Measurements from ENCODE around the gene SH2D5. TPM values are rescaled to one million over a fixed set of nuclear protein-coding genes. Genes with fewer than 3 reads are reported as not detected.

SH2D5 gene
- polyA plus RNA-seq, 3 donors, result 1.0 to 1.7 (median 1.4) TPM

GRCh38 chr1:20713440-20713839 is 19.1 kb downstream of the SH2D5 start:
- no peak for DNase-seq

- DNase-seq, result no peak
Measured at GRCh38 chr1:20712215-20712577, 20.3 kb downstream of the SH2D5 start.

GRCh38 chr1:20711285-20712214 is 21.0 kb downstream of the SH2D5 start:
- no peak for DNase-seq

- no peak for DNase-seq
Measured at GRCh38 chr1:20710469-20711284, 21.8 kb downstream of the SH2D5 start.

GRCh38 chr1:20709868-20710267 is 22.6 kb downstream of the SH2D5 start:
- no peak for DNase-seq

- no peak for DNase-seq
Measured at GRCh38 chr1:20708891-20709290, 23.6 kb downstream of the SH2D5 start.

- no peak for DNase-seq
Measured at GRCh38 chr1:20708057-20708456, 24.4 kb downstream of the SH2D5 start.

GRCh38 chr1:20706841-20707240 is 25.7 kb downstream of the SH2D5 start:
- no peak for DNase-seq

GRCh38 chr1:20705203-20705755 is 27.2 kb downstream of the SH2D5 start:
- no peak for DNase-seq

GRCh38 chr1:20704390-20705202 is 27.9 kb downstream of the SH2D5 start:
- no peak for DNase-seq

GRCh38 chr1:20703124-20703756 is 29.3 kb downstream of the SH2D5 start:
- DNase-seq, result no peak

GRCh38 chr1:20702416-20702815 is 30.1 kb downstream of the SH2D5 start:
- no peak for DNase-seq

- no peak for DNase-seq
Measured at GRCh38 chr1:20701847-20702246, 30.7 kb downstream of the SH2D5 start.

GRCh38 chr1:20701446-20701845 is 31.1 kb downstream of the SH2D5 start:
- no peak for DNase-seq

GRCh38 chr1:20700636-20701215 is 31.8 kb downstream of the SH2D5 start:
- DNase-seq, result no peak

- DNase-seq, result no peak
Measured at GRCh38 chr1:20699558-20699957, 32.9 kb downstream of the SH2D5 start.

- DNase-seq, result no peak
Measured at GRCh38 chr1:20698195-20698910, 34.1 kb downstream of the SH2D5 start.

GRCh38 chr1:20697563-20697962 is 34.9 kb downstream of the SH2D5 start:
- no peak for DNase-seq

- peak; percentile 90 for DNase-seq
Measured at GRCh38 chr1:20696397-20697333, 35.8 kb downstream of the SH2D5 start.

Data from renal pelvis (tissue), 4 donors.